Chondrocyte (in vitro differentiated cells): ENCODE data around the gene PITPNM3. TPM values are rescaled to one million over a fixed set of nuclear protein-coding genes. Genes with fewer than 3 reads are reported as not detected.

Source experiments
- DNase-seq: peaks from one replicate; pipeline ENCODE4 v3.0.0; 2021; ENCODE audit warnings: mixed read lengths, low spot score
- H3K27ac Mint-ChIP-seq: one replicate; pipeline ENCODE4 v1.8.0; 2021; ENCODE audit warnings: mild to moderate bottlenecking, moderate library complexity, mixed read lengths; ENCODE audit not compliant: unreplicated experiment
- H3K27me3 Mint-ChIP-seq: 2 replicates; pipeline ENCODE4 v1.8.0; 2021; ENCODE audit warnings: low read depth, mixed read lengths
- H3K36me3 Mint-ChIP-seq: 2 replicates; pipeline ENCODE4 v1.8.0; 2021; ENCODE audit warnings: low read depth, mixed read lengths
- H3K4me1 Mint-ChIP-seq: 2 replicates; pipeline ENCODE4 v1.8.0; 2021; ENCODE audit warnings: low read depth, mild to moderate bottlenecking, mixed read lengths
- H3K4me3 Mint-ChIP-seq: one replicate; pipeline ENCODE4 v1.8.0; 2021; ENCODE audit warnings: mild to moderate bottlenecking, moderate library complexity, mixed read lengths; ENCODE audit not compliant: unreplicated experiment
- H3K9me3 Mint-ChIP-seq: 2 replicates; pipeline ENCODE4 v1.8.0; 2021; ENCODE audit warnings: low read depth, mixed read lengths
- total RNA-seq: library from RNA; stranded (reverse); gene quantifications from 3 replicates; pipeline ENCODE4 v1.2.1, GENCODE V29; 2021
- TF ChIP-seq, protein P1 (sequence below): fragments of 200-600 bp; sonication (generic); IDR thresholded peaks from 2 replicates; pipeline ENCODE4 v1.5.0; 2021; ENCODE audit warnings: antibody characterized with exemption, mild to moderate bottlenecking, moderate library complexity

Gene PITPNM3
- total RNA-seq, 1 donor from 2014 or later = 5.7 TPM

GRCh38 chr17:6560496-6560895 lies 4.1 kb upstream of the PITPNM3 start:
- TF ChIP-seq, protein P1, sequence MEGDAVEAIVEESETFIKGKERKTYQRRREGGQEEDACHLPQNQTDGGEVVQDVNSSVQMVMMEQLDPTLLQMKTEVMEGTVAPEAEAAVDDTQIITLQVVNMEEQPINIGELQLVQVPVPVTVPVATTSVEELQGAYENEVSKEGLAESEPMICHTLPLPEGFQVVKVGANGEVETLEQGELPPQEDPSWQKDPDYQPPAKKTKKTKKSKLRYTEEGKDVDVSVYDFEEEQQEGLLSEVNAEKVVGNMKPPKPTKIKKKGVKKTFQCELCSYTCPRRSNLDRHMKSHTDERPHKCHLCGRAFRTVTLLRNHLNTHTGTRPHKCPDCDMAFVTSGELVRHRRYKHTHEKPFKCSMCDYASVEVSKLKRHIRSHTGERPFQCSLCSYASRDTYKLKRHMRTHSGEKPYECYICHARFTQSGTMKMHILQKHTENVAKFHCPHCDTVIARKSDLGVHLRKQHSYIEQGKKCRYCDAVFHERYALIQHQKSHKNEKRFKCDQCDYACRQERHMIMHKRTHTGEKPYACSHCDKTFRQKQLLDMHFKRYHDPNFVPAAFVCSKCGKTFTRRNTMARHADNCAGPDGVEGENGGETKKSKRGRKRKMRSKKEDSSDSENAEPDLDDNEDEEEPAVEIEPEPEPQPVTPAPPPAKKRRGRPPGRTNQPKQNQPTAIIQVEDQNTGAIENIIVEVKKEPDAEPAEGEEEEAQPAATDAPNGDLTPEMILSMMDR = no peak
- peaks cover 2% of the 10 kb centered on the region for H3K36me3 Mint-ChIP-seq
- DNase-seq = no peak
- H3K9me3 Mint-ChIP-seq = no peaks in the 10 kb centered on the region
- H3K4me3 Mint-ChIP-seq = no peak overlapping the region
- no peak overlapping the region for H3K27ac Mint-ChIP-seq
- no peaks in the 10 kb centered on the region for H3K27me3 Mint-ChIP-seq
- peaks cover 4% of the 10 kb centered on the region for H3K4me1 Mint-ChIP-seq

DNA sequence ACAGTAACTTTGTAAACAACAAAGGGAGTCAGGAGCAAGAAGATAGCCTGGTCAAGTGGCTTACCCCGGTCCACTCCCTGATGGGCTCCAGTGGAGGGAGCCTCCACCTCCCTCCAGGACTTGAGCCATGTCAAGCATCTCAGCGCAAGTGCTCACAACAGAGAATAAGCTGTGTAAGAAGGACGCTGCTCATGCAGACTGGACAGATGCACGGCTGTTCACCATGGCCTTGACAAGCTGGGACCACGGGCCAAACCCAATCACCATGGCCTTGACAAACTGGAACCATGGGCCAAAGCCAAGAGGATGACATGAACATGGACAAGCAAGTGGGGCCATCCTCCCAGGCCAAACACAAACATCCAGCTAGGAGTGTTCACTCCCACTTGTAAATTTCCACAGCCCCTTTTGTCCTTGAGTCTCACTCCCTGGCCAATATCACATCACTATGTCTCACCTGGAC lies 3.4 kb upstream of the PITPNM3 start:
- no peak overlapping the region for H3K4me3 Mint-ChIP-seq
- DNase-seq = peak; percentile 58
- H3K36me3 Mint-ChIP-seq = peaks cover 2% of the 10 kb centered on the region
- TF ChIP-seq, protein P1 = no peak
- H3K9me3 Mint-ChIP-seq = no peaks in the 10 kb centered on the region
- H3K27me3 Mint-ChIP-seq = peaks cover 3% of the 10 kb centered on the region
- peaks cover 11% of the 10 kb centered on the region for H3K4me1 Mint-ChIP-seq
- no peak overlapping the region for H3K27ac Mint-ChIP-seq

DNA sequence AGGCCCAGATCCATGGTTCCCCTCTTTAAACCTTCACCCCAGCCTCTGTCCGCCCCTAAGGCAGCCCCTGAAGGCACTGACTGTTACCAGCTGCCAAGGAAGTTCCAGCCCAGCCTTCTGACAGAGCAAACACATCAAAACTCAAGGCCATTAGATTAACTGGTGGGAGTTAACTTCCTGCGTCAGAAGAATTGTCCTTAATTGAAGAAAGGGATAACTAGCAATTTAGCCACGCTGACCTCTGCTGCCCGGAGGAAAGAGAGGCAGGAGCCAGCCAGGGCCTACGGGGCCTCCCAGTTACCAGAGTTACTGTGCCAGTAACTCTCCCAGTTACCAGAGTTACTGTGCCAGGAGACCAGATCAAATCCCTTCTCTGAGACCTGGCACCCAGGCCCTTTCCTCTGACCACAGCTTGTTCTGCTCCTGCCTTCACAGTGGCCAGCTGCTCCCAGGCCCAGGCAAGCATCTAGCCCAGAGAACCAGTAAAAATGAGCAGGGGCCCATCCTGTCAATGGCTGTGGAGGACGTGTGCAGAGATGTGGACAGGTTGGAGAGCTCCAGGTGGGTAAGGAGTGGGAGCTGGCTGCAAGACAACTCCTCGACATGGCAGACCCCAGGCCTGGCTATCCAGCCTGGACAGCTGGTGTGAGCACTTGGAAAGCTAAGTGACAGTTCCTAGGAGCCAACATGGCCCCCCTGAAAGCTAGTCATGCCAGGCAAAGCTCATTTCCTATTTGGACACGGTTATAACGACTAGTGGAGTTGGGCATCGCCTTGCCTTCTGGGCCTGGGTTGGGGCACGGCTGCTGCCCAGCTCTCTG lies 2.8 kb upstream of the PITPNM3 start:
- H3K27me3 Mint-ChIP-seq = peaks cover 8% of the 10 kb centered on the region
- peak overlapping the region; percentile 23 for H3K27ac Mint-ChIP-seq
- TF ChIP-seq, protein P1 = no peak
- DNase-seq = peak; percentile 49
- H3K4me3 Mint-ChIP-seq = no peak overlapping the region
- peaks cover 2% of the 10 kb centered on the region for H3K36me3 Mint-ChIP-seq
- H3K4me1 Mint-ChIP-seq = peaks cover 15% of the 10 kb centered on the region
- H3K9me3 Mint-ChIP-seq = no peaks in the 10 kb centered on the region

DNA sequence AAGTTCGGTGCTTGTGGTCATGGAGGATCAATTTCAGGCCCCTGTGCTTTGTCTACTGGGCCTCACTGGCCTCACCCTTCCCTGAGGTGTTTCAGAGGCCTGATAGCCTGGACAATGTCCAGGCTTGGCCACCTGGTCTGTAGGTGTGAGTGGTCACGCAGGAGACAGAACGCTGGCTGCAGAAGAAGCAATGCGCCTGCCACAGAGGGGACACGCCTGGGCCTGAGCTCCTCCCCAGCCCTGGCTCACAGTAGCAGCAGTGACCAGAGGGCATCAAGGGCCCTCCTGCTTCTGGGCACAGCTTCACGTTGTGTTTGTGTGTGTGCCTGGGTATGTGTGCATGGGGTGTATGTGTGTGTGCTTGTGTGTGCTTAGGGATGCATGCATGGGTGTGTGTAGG lies 1.9 kb upstream of the PITPNM3 start:
- Mint-ChIP-seq H3K27ac (no peak overlapping the region), H3K9me3 (no peaks in the 10 kb centered on the region), H3K27me3 (peaks cover 8% of the 10 kb centered on the region), H3K4me3 (no peak overlapping the region), H3K4me1 (peaks cover 16% of the 10 kb centered on the region), H3K36me3 (no peaks in the 10 kb centered on the region)
- TF ChIP-seq, protein P1 = no peak
- DNase-seq = peak; percentile 80

- H3K27ac Mint-ChIP-seq = no peak overlapping the region
- peak overlapping the region; percentile 65 for H3K4me3 Mint-ChIP-seq
- H3K27me3 Mint-ChIP-seq = peaks cover 9% of the 10 kb centered on the region
- H3K9me3 Mint-ChIP-seq = no peaks in the 10 kb centered on the region
- no peaks in the 10 kb centered on the region for H3K36me3 Mint-ChIP-seq
- H3K4me1 Mint-ChIP-seq = peaks cover 19% of the 10 kb centered on the region
- no peak for DNase-seq
- TF ChIP-seq, protein P1 = no peak
These were observed 684 bp upstream of the PITPNM3 start for GRCh38 chr17:6557040-6557438.
